Left ventricle myocardium inferior (tissue), 1 donor: ENCODE results near the gene HCFC1. TPM values are rescaled to one million over a fixed set of nuclear protein-coding genes. Genes with fewer than 3 reads are reported as not detected.
"Not testable (repeated sequence)": the region's sequence is repeated elsewhere in the genome, so short reads cannot be mapped to it uniquely, and the experiment has no call there.

Experiments used
- DNase-seq: peaks from one replicate; pipeline ENCODE4 v3.0.0-alpha.2; 2020
- H3K27ac ChIP-seq: fragments of 200-600 bp; replicated peaks from 2 replicates; pipeline ENCODE4 v1.8.0; 2021
- H3K27me3 ChIP-seq: fragments of 200-600 bp; 2 replicates; pipeline ENCODE4 v1.8.0; 2021; ENCODE audit warnings: low read depth
- H3K36me3 ChIP-seq: fragments of 200-600 bp; 2 replicates; pipeline ENCODE4 v1.8.0; 2021
- H3K4me1 ChIP-seq: fragments of 200-600 bp; 2 replicates; pipeline ENCODE4 v1.8.0; 2021
- H3K4me3 ChIP-seq: fragments of 200-600 bp; 2 replicates; pipeline ENCODE4 v1.8.0; 2021; ENCODE audit warnings: mild to moderate bottlenecking, moderate library complexity
- H3K9me3 ChIP-seq: fragments of 200-600 bp; replicated peaks from 2 replicates; pipeline ENCODE4 v1.8.0; 2021
- CTCF ChIP-seq: fragments of 200-600 bp; IDR thresholded peaks from 2 replicates; pipeline ENCODE4 v1.8.0; 2021; ENCODE audit warnings: antibody characterized with exemption, mild to moderate bottlenecking, borderline replicate concordance
- intact Hi-C: fragments of 100-400 bp; cut with micrococcal nuclease; formaldehyde crosslinking; loops from one replicate; pipeline ENCODE4 v1.11.0; 2022
- total RNA-seq: library from RNA; stranded (reverse); fragmentation: NEBNext Ultra II Directional; extraction: Animal tissue kit (Norgen Biotek cat#: 25700); gene quantifications from one replicate; pipeline ENCODE4 v1.2.1, GENCODE V29; 2021
- donor health status: DM: no; HTN: yes; CAD: no; lungs with severe emphysema.

The HCFC1 gene
- total RNA-seq, 1 donor from 2014 or later, result 28.4 TPM

DNA sequence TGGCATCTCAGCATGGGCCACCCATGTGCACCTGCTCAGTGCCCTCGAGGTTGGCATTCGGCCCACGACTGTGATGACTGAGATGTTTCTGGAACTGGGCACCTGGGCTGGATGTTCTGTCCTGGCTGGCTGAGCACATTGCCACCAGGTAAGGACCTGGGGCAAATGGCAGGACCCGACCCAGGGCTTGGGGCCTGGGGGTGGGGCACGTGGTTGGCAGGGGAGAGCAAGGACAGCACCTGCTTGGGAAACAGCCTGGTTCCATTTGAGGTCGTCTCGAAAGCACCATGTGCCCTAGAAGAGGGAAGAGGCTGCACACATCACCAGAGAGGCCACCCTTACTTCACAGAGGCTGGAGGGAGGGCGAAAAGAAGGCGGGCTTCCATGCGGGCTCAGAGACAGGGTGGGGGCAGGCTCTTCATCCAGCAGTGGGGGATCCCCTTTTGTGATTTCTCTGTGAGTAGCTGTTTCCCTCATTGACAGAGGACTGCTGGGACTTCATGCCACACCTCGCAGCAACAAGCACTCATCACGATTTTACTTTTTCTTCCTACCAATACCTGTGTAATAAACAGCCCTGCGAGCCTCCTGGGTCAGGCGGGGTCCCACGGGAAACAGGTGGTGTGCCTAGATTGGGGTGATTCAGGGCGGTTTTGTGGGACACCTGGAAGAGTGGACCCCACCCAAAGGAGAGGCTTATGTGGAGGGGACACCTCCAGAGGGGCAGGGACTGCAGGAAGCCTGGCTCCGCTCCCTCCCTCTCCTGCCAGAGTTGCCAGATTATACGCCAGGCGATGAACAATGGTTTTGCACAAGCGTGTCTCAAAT, 12.9 kb upstream of the HCFC1 start:
- H3K27me3 ChIP-seq, result no peaks in the 10 kb centered on the region

DNA sequence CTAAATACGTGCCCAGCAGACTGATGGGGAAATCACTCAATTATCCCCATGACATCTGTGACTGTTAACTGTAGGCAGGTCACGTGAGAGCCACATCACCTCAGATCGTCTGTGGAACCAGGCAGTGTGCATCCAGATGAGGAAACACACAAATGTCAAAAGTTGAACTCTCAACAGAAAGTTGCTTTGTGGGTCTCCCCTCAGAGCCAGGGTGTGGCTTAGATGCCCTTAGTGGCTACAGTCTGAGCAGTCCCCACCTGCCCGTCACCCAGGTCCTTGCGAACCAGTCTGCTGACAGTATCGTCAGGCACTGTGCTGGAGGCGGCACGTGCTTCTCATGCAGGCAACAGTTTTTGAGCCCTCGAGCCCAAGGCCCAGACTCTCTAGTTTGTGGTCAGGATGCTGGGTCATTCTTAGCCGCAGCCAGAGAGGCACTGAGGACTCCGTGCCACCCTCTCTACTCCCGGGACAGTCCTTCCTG, 11.7 kb upstream of the HCFC1 start:
- intact Hi-C loops, result no loop called here
- no peak overlapping the region for H3K27ac ChIP-seq
- no peak overlapping the region for H3K4me3 ChIP-seq
- no peaks in the 10 kb centered on the region for H3K4me1 ChIP-seq
- TF ChIP-seq CTCF, result no peak
- no peak for DNase-seq
- H3K36me3 ChIP-seq, result no peaks in the 10 kb centered on the region
- no peaks in the 10 kb centered on the region for H3K9me3 ChIP-seq
- no peaks in the 10 kb centered on the region for H3K27me3 ChIP-seq

More for the DNA sequence above, 12.9 kb upstream of the HCFC1 start:
- Histone ChIP-seq H3K36me3 (no peaks in the 10 kb centered on the region), H3K27ac (peak overlapping the region; percentile 77), H3K4me3 (peak overlapping the region; percentile 47), H3K9me3 (no peaks in the 10 kb centered on the region), H3K4me1 (no peaks in the 10 kb centered on the region)
- intact Hi-C loops, result no loop called here
- no peak for TF ChIP-seq CTCF
- DNase-seq, result no peak

DNA sequence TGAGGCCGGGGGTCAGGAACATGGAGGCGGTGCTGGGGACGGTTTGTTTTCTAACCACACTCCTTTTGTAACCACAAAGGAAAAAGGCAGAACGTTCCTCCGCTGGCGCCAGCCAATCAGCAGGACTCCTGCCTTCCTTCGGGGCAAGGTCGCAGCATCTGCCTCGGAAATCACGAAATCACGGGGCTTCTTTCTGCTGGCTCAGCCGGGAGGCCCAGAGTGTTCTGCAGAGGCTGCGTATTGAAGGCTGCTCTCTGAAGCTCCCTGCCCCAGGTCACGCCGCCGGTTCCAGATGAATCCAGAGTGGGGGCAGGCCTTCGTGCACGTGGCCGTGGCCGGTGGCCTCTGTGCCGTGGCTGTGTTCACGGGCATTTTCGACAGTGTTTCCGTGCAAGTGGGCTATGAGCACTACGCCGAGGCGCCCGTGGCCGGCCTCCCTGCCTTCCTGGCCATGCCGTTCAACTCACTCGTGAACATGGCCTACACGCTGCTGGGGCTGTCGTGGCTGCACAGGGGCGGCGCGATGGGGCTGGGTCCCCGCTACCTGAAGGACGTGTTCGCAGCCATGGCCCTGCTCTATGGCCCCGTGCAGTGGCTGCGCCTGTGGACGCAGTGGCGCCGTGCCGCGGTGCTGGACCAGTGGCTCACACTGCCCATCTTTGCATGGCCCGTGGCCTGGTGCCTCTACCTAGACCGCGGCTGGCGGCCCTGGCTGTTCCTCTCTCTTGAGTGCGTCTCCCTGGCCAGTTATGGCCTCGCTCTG, 10.3 kb upstream of the HCFC1 start:
- Histone ChIP-seq H3K27ac (no peak overlapping the region), H3K9me3 (no peaks in the 10 kb centered on the region), H3K4me3 (no peak overlapping the region), H3K27me3 (no peaks in the 10 kb centered on the region), H3K36me3 (no peaks in the 10 kb centered on the region), H3K4me1 (no peaks in the 10 kb centered on the region)
- intact Hi-C loops, result no loop called here
- peak; percentile 48 for DNase-seq
- no peak for TF ChIP-seq CTCF

DNA sequence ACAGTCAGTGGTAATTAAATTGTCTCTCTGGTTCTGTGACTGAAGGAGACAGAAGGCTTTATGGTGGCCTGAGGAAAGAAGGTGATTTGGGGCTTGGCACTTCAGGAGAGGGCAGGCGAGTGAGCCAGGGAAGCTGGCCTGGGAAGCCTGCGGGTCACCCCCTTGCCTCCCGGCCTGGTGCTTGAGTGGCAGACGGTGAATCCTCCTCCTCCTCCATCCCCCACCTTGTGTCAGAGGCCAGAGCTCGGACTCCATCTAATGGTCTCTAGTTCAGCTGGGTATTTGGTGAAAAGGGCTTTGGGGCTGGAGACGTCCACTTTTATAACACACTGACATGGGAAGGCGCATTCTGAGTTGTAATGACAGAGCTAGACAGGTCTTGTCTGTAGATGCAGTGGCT, 9.6 kb upstream of the HCFC1 start:
- intact Hi-C loops, result no loop called here
- no peaks in the 10 kb centered on the region for H3K9me3 ChIP-seq
- no peak overlapping the region for H3K27ac ChIP-seq
- no peak for DNase-seq
- H3K36me3 ChIP-seq, result no peaks in the 10 kb centered on the region
- H3K4me1 ChIP-seq, result no peaks in the 10 kb centered on the region
- no peak for TF ChIP-seq CTCF
- H3K4me3 ChIP-seq, result no peak overlapping the region
- no peaks in the 10 kb centered on the region for H3K27me3 ChIP-seq

DNA sequence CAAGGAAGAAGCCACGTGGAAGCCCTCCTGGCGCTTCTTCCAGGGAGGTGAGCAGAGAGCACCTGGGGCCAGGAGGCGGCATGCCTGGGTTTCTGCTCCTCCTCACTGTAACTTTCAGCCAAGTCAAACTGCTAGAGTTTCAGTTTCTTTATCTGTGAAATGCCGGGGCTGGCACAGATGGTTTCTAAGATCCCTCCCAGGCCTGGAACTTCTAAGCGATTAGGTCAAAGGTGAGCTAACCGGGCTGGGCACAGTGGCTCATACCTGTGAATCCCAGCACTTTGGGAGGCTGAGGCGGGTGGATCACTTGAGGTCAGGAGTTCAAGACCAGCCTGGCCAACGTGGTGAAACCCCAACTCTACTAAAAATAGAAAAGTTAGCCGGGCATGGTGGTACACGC, 8.8 kb upstream of the HCFC1 start:
- H3K27ac ChIP-seq, intact Hi-C loops, H3K4me3 ChIP-seq, DNase-seq, H3K9me3 ChIP-seq, H3K27me3 ChIP-seq, H3K36me3 ChIP-seq, H3K4me1 ChIP-seq: not testable (repeated sequence)
